H1 (cell line): ENCODE data around the gene KLHL36. TPM values are rescaled to one million over a fixed set of nuclear protein-coding genes. Genes with fewer than 3 reads are reported as not detected.

Experiments used
- ASH2L ChIP-seq: fragments of 200-600, 300-600 bp; sonication (generic); IDR thresholded peaks from one replicate; pipeline ENCODE4 v1.7.1; 2017; ENCODE audit warnings: low read length
- CHD2 ChIP-seq: IDR thresholded peaks from 2 replicates; pipeline ENCODE4 v1.6.1; 2012; ENCODE audit warnings: low read length, improper control_type of control experiment
- EP300 ChIP-seq, 2 experiments: IDR thresholded peaks; 1 replicate in 1 of 2; 2 replicates in 1 of 2; pipeline ENCODE4 v1.6.1; 2011 to 2012; ENCODE audit warnings: low read depth in 2 of 2, low read length in 2 of 2, mild to moderate bottlenecking in 2 of 2, borderline replicate concordance in 1 of 2, inconsistent platforms in 1 of 2, moderate library complexity in 1 of 2
- FOSL1 ChIP-seq: IDR thresholded peaks from 2 replicates; pipeline ENCODE4 v1.6.1; 2011; ENCODE audit warnings: mild to moderate bottlenecking, low read depth, low read length, moderate library complexity; ENCODE audit not compliant: insufficient read depth
- HDAC2 ChIP-seq, 2 experiments: fragments of 300-600 bp in 1 of 2; sonication (generic) in 1 of 2; IDR thresholded peaks; 2 replicates each; pipeline ENCODE4 v1.6.1; 2011 to 2012; ENCODE audit warnings: low read depth in 2 of 2, low read length in 2 of 2, mild to moderate bottlenecking in 2 of 2, moderate library complexity in 2 of 2, borderline replicate concordance in 1 of 2, inconsistent platforms in 1 of 2
- KDM5A ChIP-seq: fragments of 200-600 bp; IDR thresholded peaks from 2 replicates; pipeline ENCODE4 v1.7.1; 2012; ENCODE audit warnings: mild to moderate bottlenecking, low read length, inconsistent platforms, mixed read lengths
- MAFK ChIP-seq: IDR thresholded peaks from 2 replicates; pipeline ENCODE4 v1.6.1; 2012; ENCODE audit warnings: low read depth, mild to moderate bottlenecking, improper control_type of control experiment, low read length
- RNF2 ChIP-seq: fragments of 200-900, 300-1000 bp; sonication (generic); IDR thresholded peaks from 2 replicates; pipeline ENCODE4 v1.7.1; 2016; ENCODE audit warnings: borderline replicate concordance, low read depth, mild to moderate bottlenecking, antibody characterized with exemption, low read length; ENCODE audit not compliant: poor library complexity, severe bottlenecking; ENCODE audit errors: missing control alignments
- RXRA ChIP-seq: IDR thresholded peaks from 2 replicates; pipeline ENCODE4 v1.6.1; 2011; ENCODE audit warnings: low read depth, mild to moderate bottlenecking, low read length, moderate library complexity; ENCODE audit not compliant: insufficient read depth
- SP1 ChIP-seq: IDR thresholded peaks from 2 replicates; pipeline ENCODE4 v1.6.1; 2011; ENCODE audit warnings: low read depth, low read length
- SP2 ChIP-seq: IDR thresholded peaks from 2 replicates; pipeline ENCODE4 v1.6.1; 2012; ENCODE audit warnings: mild to moderate bottlenecking, low read length, inconsistent platforms
- SP4 ChIP-seq: IDR thresholded peaks from 2 replicates; pipeline ENCODE4 v1.6.1; 2012; ENCODE audit warnings: low read length, inconsistent platforms
- SRF ChIP-seq: IDR thresholded peaks from 2 replicates; pipeline ENCODE4 v1.6.1; 2011; ENCODE audit warnings: mild to moderate bottlenecking, low read depth, low read length, moderate library complexity
- SUZ12 ChIP-seq: fragments of 200-600 bp; sonication (generic); IDR thresholded peaks from 2 replicates; pipeline ENCODE4 v1.6.1; 2012; ENCODE audit warnings: mild to moderate bottlenecking, inconsistent platforms, low read length, moderate library complexity, mixed read lengths
- TAF1 ChIP-seq: IDR thresholded peaks from 2 replicates; pipeline ENCODE4 v1.6.1; 2011; ENCODE audit warnings: mild to moderate bottlenecking, low read depth, low read length
- TEAD4 ChIP-seq: IDR thresholded peaks from 2 replicates; pipeline ENCODE4 v1.6.1; 2012; ENCODE audit warnings: low read depth, low read length, inconsistent platforms, mixed read lengths
- YY1 ChIP-seq: IDR thresholded peaks from 2 replicates; pipeline ENCODE4 v1.6.1; 2011; ENCODE audit warnings: low read depth, mild to moderate bottlenecking, low read length
- polyA plus RNA-seq, 7 experiments: library from polyadenylated mRNA; depleted of rRNA in 3 of 7; stranded (reverse) in 5 of 7; unstranded in 2 of 7; fragments of >200 nt in 5 of 7; fragments of 200-250 nt in 2 of 7; gene quantifications; 1 replicate in 5 of 7; 2 replicates in 1 of 7; 4 replicates in 1 of 7; pipeline versions ENCODE4 v1.2.1 to v1.2.3, GENCODE V29; 2011 to 2013; ENCODE audit warnings: missing spikeins in 2 of 7, mixed read lengths in 2 of 7
- total RNA-seq: library from RNA; stranded (reverse); fragmentation: NEBNext Ultra II Directional; extraction: Animal tissue kit (Norgen Biotek cat#: 25700); gene quantifications from 2 replicates; pipeline ENCODE4 v1.2.1, GENCODE V29; 2021
- TF ChIP-seq, protein P1 (sequence below): IDR thresholded peaks from 2 replicates; pipeline ENCODE4 v1.6.1; 2012; ENCODE audit warnings: low read length, inconsistent platforms
- TF ChIP-seq, protein P2 (sequence below): IDR thresholded peaks from 2 replicates; pipeline ENCODE4 v1.6.1; 2011; ENCODE audit warnings: low read length, improper control_type of control experiment
- TF ChIP-seq, protein P3 (sequence below): IDR thresholded peaks from 2 replicates; pipeline ENCODE4 v1.6.1; 2011; ENCODE audit warnings: low read depth, mild to moderate bottlenecking, low read length; ENCODE audit not compliant: insufficient read depth

KLHL36 gene
- total and polyA plus RNA-seq, 2 of the 8 experiments (the other 6 are each of a cell fraction or from before 2014, with no cell fraction given), result 22.9 to 33.6 TPM

DNA sequence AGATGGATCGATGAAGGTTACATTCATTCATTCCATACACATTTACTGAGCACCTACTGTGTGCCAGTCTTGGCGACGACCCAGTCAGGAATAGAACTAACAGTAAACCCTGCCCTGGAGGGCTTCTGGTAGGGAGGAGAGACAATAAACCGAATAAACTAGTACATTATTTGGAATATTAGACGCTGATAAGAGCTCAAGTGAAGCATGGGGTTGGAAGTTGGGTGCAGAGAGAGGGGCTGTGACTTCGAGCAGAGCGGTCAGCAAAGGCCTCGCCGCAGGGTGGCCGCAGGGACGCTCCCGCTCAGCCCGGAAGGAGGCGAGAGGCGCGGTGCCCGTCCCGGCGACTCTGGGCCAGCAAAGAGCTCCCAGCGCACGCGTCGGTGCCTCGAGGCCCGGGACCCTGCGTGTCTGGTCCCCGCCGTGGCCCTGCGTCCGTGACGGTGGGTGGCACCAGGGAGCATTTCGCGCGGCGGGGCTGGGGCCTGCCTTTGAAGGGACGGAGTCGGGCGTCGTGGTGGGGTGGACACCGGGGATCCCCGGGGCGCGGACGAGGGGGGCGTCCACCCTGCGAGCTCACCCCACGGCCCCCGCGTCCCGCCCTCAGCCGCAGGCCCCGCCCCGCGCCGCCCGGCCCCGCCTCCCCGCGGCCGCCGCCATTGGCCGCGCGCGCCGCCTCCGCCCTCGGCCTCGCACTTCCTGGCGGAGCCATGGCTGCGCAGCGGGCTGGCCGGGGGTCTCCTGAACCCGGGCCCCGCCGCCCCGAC is at the start of gene KLHL36 (continued):
- TF ChIP-seq, protein P1, sequence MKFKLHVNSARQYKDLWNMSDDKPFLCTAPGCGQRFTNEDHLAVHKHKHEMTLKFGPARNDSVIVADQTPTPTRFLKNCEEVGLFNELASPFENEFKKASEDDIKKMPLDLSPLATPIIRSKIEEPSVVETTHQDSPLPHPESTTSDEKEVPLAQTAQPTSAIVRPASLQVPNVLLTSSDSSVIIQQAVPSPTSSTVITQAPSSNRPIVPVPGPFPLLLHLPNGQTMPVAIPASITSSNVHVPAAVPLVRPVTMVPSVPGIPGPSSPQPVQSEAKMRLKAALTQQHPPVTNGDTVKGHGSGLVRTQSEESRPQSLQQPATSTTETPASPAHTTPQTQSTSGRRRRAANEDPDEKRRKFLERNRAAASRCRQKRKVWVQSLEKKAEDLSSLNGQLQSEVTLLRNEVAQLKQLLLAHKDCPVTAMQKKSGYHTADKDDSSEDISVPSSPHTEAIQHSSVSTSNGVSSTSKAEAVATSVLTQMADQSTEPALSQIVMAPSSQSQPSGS, result no peak
- no peak for TF ChIP-seq SP1
- no peak for TF ChIP-seq MAFK
- no peak for TF ChIP-seq SRF
- TF ChIP-seq SP4, result no peak
- TF ChIP-seq SUZ12, result no peak
- TF ChIP-seq CHD2, result no peak
- no peak for TF ChIP-seq RXRA
- TF ChIP-seq HDAC2 (IDR thresholded peaks at IDR 0.05; ENCODE audit: borderline replicate concordance in 1 of 2, low read depth in 2 of 2, low read length in 2 of 2), result peak in 1 of 2 experiments; percentile 64; a peak in 2 of 4 replicates
- no peak for TF ChIP-seq TAF1
- TF ChIP-seq, protein P2, sequence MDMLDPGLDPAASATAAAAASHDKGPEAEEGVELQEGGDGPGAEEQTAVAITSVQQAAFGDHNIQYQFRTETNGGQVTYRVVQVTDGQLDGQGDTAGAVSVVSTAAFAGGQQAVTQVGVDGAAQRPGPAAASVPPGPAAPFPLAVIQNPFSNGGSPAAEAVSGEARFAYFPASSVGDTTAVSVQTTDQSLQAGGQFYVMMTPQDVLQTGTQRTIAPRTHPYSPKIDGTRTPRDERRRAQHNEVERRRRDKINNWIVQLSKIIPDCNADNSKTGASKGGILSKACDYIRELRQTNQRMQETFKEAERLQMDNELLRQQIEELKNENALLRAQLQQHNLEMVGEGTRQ, result no peak
- peak; percentile 74 for TF ChIP-seq ASH2L
- no peak for TF ChIP-seq EP300 (IDR thresholded peaks at IDR 0.05; ENCODE audit: borderline replicate concordance in 1 of 2, low read depth in 2 of 2, low read length in 2 of 2)
- TF ChIP-seq, protein P3, sequence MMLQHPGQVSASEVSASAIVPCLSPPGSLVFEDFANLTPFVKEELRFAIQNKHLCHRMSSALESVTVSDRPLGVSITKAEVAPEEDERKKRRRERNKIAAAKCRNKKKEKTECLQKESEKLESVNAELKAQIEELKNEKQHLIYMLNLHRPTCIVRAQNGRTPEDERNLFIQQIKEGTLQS, result no peak
- TF ChIP-seq TEAD4, result no peak
- TF ChIP-seq FOSL1, result no peak
- no peak for TF ChIP-seq SP2
- TF ChIP-seq YY1, result peak; percentile 25; the same call in 1 of the 2 replicates
- TF ChIP-seq RNF2, result no peak
- no peak for TF ChIP-seq KDM5A
